Eye (tissue), 1 donor: Measurements from ENCODE around the gene IGLL1.

Source experiments
- DNase-seq: peaks from one replicate; pipeline ENCODE4 v3.0.0-alpha.2; 2015

IGLL1 gene

GRCh38 chr22:23526596-23527316 is 53.3 kb downstream of the IGLL1 start:
- no peak for DNase-seq

- DNase-seq, result no peak
These were observed 54.6 kb downstream of the IGLL1 start for GRCh38 chr22:23525510-23525909.

GRCh38 chr22:23524226-23524625 is 55.9 kb downstream of the IGLL1 start:
- DNase-seq, result no peak

GRCh38 chr22:23523713-23524112 is 56.4 kb downstream of the IGLL1 start:
- DNase-seq, result peak; percentile 19
